ENCODE results near the gene LMO7. TPM values are rescaled to one million over a fixed set of nuclear protein-coding genes. Genes with fewer than 3 reads are reported as not detected.

The LMO7 gene
- total RNA-seq, 3 donors from 2014 or later, result 11.0 to 71.3 (median 32.8) TPM

- intact Hi-C loops (cut with DNase I; ENCODE audit: low total_unique reads), result no loop called here
- TF ChIP-seq CTCF (IDR thresholded peaks at IDR 0.05), result no peak
- no peak for TF ChIP-seq POLR2AphosphoS5 (IDR thresholded peaks at IDR 0.05)
- no peak for TF ChIP-seq POLR2A (IDR thresholded peaks at IDR 0.05)
- Histone ChIP-seq H3K36me3 (no peaks in the 10 kb centered on the region), H3K27ac (no peak overlapping the region), H3K27me3 (no peaks in the 10 kb centered on the region), H3K9me3 (no peaks in the 10 kb centered on the region), H3K4me1 (no peaks in the 10 kb centered on the region), H3K4me3 (no peak overlapping the region)
- no peak for DNase-seq (ENCODE audit: low spot score in 2 of 2)
These were observed 168.5 kb downstream of the LMO7 start for GRCh38 chr13:75804605-75805004.

- intact Hi-C loops (cut with DNase I; ENCODE audit: low total_unique reads), result no loop called here
- TF ChIP-seq CTCF (IDR thresholded peaks at IDR 0.05), result no peak
- no peak for TF ChIP-seq POLR2AphosphoS5 (IDR thresholded peaks at IDR 0.05)
- no peak for TF ChIP-seq POLR2A (IDR thresholded peaks at IDR 0.05)
These were observed 170.0 kb downstream of the LMO7 start for GRCh38 chr13:75806117-75806516.

GRCh38 chr13:75811361-75811760 lies 175.2 kb downstream of the LMO7 start:
- no peaks in the 10 kb centered on the region for H3K9me3 ChIP-seq
- H3K4me3 ChIP-seq, result no peak overlapping the region
- TF ChIP-seq CTCF (IDR thresholded peaks at IDR 0.05), result no peak
- TF ChIP-seq POLR2A (IDR thresholded peaks at IDR 0.05), result no peak
- no peak for TF ChIP-seq POLR2AphosphoS5 (IDR thresholded peaks at IDR 0.05)
- H3K36me3 ChIP-seq, result no peaks in the 10 kb centered on the region
- H3K4me1 ChIP-seq, result no peaks in the 10 kb centered on the region
- H3K27me3 ChIP-seq, result no peaks in the 10 kb centered on the region
- intact Hi-C loops (cut with DNase I; ENCODE audit: low total_unique reads), result no loop called here
- DNase-seq (ENCODE audit: low spot score in 2 of 2), result no peak
- H3K27ac ChIP-seq, result no peak overlapping the region

More at GRCh38 chr13:75806117-75806516, 170.0 kb downstream of the LMO7 start:
- no peaks in the 10 kb centered on the region for H3K4me1 ChIP-seq
- no peak overlapping the region for H3K4me3 ChIP-seq
- no peaks in the 10 kb centered on the region for H3K9me3 ChIP-seq
- H3K27me3 ChIP-seq, result no peaks in the 10 kb centered on the region
- no peak for DNase-seq (ENCODE audit: low spot score in 2 of 2)
- H3K27ac ChIP-seq, result no peak overlapping the region
- H3K36me3 ChIP-seq, result no peaks in the 10 kb centered on the region

DNA sequence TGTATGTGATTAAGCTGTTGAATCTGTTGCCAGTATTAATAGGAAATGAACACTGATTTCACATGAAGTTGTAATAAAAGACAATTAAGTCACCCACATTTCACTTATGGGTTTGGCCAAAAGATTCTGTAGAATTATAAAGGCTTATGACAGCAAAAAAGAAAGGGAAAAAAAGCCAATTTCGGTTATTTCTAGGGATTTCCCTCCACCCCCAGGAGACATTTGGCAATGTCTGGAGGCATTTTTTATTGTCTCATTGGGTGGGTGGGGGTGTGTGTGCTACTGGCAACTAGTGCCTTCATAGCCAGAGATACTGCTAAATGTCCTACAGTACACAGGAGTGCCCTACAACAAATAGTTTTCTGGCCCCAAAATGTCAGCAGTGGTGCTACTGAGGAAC lies 175.7 kb downstream of the LMO7 start:
- Histone ChIP-seq H3K4me1 (no peaks in the 10 kb centered on the region), H3K9me3 (no peaks in the 10 kb centered on the region), H3K27ac (no peak overlapping the region), H3K36me3 (no peaks in the 10 kb centered on the region), H3K4me3 (no peak overlapping the region), H3K27me3 (no peaks in the 10 kb centered on the region)
- TF ChIP-seq POLR2AphosphoS5 (IDR thresholded peaks at IDR 0.05) (no peak), POLR2A (IDR thresholded peaks at IDR 0.05) (no peak), CTCF (IDR thresholded peaks at IDR 0.05) (no peak)
- no peak for DNase-seq (ENCODE audit: low spot score in 2 of 2)
- intact Hi-C loops (cut with DNase I; ENCODE audit: low total_unique reads), result no loop called here

- Histone ChIP-seq H3K9me3 (no peaks in the 10 kb centered on the region), H3K27me3 (no peaks in the 10 kb centered on the region), H3K4me3 (no peak overlapping the region), H3K36me3 (no peaks in the 10 kb centered on the region), H3K4me1 (no peaks in the 10 kb centered on the region), H3K27ac (no peak overlapping the region)
- intact Hi-C loops (cut with DNase I; ENCODE audit: low total_unique reads), result no loop called here
- TF ChIP-seq CTCF (IDR thresholded peaks at IDR 0.05), result no peak
- no peak for TF ChIP-seq POLR2A (IDR thresholded peaks at IDR 0.05)
- TF ChIP-seq POLR2AphosphoS5 (IDR thresholded peaks at IDR 0.05), result no peak
- no peak for DNase-seq (ENCODE audit: low spot score in 2 of 2)
These were observed 176.6 kb downstream of the LMO7 start for GRCh38 chr13:75812751-75813181.

All from breast epithelium (tissue), 4 donors.